Measurements from ENCODE around the gene PRKCB.

DNA sequence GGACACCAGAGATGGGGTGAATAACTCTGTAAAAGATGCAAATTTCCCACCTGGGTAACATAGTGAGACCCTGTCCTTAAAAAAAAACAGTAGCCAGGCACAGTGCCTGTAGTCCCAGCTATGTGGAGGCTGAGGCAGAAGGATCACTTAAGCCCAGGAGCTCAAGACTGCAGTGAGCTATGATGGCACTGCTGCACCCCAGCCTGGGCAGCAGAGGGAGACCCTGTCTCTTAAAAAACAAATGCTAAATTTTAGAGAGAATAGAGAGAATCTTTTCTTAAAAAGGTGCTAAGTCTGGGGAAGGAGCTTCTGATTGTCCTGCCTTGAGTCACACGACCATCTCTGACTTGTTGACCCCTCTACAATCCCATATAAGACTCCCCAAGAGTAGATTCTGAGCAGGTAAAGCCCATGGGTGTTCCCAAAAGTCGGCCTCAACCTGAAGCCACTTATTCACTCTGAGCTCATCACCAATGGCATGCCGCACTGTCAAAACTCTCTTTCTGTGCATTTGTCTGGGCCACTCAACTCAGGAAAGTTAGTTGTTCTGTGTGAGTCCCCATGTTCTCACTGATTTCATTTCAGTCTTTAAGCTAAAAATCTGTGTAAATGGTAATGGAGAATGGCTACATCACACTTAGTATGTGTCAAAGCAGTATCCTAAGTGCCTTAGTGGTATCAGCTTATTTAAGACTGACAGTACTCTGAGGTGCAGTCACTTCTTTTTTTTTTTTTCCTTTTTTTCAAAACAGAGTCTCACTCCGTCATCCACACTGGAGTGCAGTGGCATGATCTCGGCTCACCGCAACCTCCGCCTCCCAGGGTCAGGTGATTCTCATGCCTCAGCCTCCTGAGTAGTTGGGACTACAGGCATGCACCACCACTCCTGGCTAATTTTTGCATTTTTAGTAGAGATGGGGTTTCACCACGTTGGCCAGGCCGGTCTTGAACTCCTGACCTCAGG, 41.6 kb downstream of the PRKCB start:
- TF ChIP-seq EHMT2 (IDR thresholded peaks at IDR 0.05; ENCODE audit: low read depth) = no peak
- no peak for TF ChIP-seq EP300 (IDR thresholded peaks at IDR 0.05)
- no peak for TF ChIP-seq MAX (IDR thresholded peaks at IDR 0.05)
- TF ChIP-seq PHF8 (IDR thresholded peaks at IDR 0.05; ENCODE audit: borderline replicate concordance, low read depth) = no peak
- no peak for TF ChIP-seq BHLHE40 (IDR thresholded peaks at IDR 0.05; ENCODE audit: low read depth, low read length)
- TF ChIP-seq, protein P1, sequence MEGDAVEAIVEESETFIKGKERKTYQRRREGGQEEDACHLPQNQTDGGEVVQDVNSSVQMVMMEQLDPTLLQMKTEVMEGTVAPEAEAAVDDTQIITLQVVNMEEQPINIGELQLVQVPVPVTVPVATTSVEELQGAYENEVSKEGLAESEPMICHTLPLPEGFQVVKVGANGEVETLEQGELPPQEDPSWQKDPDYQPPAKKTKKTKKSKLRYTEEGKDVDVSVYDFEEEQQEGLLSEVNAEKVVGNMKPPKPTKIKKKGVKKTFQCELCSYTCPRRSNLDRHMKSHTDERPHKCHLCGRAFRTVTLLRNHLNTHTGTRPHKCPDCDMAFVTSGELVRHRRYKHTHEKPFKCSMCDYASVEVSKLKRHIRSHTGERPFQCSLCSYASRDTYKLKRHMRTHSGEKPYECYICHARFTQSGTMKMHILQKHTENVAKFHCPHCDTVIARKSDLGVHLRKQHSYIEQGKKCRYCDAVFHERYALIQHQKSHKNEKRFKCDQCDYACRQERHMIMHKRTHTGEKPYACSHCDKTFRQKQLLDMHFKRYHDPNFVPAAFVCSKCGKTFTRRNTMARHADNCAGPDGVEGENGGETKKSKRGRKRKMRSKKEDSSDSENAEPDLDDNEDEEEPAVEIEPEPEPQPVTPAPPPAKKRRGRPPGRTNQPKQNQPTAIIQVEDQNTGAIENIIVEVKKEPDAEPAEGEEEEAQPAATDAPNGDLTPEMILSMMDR (IDR thresholded peaks at IDR 0.05) = no peak; the same call in 2 of the 3 replicates
- no peak for TF ChIP-seq ZNF302 (CRISPR knock-in tag; IDR thresholded peaks at IDR 0.05)
- peak; percentile 37 to 51; a peak in 3 of 5 replicates for TF ChIP-seq RAD21 (conservative IDR thresholded peaks at IDR 0.05 in 1 of 2, IDR thresholded peaks at IDR 0.05 in 1 of 2)

Measured in A549 (cell line).